GM19468 (cell line): ENCODE data around the gene FLNA.

ENCODE experiments used
- ATAC-seq: cut with Tn5 transposase; IDR thresholded peaks from one replicate; pipeline ENCODE4 v1.9.1; 2021; ENCODE audit warnings: mild to moderate bottlenecking, moderate library complexity, moderate number of reproducible peaks; ENCODE audit not compliant: unreplicated experiment; ENCODE audit errors: extremely low read depth

FLNA gene, protein sequence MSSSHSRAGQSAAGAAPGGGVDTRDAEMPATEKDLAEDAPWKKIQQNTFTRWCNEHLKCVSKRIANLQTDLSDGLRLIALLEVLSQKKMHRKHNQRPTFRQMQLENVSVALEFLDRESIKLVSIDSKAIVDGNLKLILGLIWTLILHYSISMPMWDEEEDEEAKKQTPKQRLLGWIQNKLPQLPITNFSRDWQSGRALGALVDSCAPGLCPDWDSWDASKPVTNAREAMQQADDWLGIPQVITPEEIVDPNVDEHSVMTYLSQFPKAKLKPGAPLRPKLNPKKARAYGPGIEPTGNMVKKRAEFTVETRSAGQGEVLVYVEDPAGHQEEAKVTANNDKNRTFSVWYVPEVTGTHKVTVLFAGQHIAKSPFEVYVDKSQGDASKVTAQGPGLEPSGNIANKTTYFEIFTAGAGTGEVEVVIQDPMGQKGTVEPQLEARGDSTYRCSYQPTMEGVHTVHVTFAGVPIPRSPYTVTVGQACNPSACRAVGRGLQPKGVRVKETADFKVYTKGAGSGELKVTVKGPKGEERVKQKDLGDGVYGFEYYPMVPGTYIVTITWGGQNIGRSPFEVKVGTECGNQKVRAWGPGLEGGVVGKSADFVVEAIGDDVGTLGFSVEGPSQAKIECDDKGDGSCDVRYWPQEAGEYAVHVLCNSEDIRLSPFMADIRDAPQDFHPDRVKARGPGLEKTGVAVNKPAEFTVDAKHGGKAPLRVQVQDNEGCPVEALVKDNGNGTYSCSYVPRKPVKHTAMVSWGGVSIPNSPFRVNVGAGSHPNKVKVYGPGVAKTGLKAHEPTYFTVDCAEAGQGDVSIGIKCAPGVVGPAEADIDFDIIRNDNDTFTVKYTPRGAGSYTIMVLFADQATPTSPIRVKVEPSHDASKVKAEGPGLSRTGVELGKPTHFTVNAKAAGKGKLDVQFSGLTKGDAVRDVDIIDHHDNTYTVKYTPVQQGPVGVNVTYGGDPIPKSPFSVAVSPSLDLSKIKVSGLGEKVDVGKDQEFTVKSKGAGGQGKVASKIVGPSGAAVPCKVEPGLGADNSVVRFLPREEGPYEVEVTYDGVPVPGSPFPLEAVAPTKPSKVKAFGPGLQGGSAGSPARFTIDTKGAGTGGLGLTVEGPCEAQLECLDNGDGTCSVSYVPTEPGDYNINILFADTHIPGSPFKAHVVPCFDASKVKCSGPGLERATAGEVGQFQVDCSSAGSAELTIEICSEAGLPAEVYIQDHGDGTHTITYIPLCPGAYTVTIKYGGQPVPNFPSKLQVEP (N-terminal part only)

DNA sequence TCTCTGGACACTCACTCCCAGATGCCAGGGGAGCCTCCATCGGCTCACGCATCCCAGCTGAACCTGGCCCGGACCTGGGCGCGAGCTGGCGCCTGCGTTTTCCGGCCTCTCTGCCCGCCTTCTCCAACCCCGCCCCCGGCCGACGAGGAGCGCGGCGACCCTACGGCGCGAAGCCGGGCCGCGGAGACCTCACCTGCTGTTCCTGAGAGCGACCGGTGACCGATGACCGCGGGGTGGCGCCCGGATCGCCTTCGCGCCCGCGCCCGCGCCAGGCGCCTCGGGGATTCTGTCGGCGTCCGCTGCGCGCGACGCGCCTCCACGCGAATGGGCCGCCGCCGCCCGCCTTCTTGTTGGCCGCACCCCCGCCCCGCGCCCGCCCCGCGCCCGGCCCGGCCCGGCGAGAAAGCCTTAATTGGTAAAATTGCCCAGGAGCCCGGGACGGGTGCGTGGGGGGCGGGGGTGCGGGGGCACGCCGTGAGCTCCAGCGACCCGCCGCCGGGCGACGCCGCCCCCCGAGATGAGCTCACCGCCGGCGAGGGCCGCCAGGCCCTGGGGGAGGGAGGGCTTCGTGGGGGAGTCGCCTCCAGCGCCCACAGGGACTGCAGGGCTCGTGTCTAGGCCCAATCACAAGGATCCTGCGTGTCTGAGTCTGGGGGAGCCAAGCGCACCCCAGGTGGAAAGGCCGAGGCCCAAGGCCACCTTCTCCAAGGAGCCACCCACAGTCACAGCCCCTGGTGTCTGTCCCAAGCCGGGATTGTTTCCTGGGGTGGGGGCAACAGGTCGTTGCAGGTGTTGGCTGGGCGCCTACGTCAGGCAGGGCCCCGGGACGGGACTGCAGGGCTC lies at the start of gene FLNA:
TSS of gene FLNA (minus strand) at position 322 of the 843 bp plus-strand sequence. CDS start 3,389 bp downstream, outside the sequence.
- ATAC-seq: no peak

DNA sequence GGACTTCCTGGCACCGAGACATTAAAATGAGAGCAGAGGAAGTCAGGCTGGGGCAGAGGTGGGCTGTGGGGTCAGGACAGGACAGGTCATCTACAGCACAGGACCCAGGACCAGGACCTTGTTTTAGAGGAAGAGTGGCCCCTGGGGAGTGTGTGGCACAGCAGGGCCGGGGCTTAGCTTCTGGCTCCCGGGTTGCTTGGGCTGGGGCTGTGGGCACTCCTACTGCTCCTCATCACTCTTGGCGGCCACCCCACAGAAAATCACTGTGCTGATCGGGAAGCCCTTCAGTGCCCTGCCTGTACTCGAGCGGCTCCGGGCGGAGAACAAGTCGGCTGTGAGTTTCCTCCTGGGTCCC lies 45.9 kb upstream of the FLNA start:
- ATAC-seq: no peak

DNA sequence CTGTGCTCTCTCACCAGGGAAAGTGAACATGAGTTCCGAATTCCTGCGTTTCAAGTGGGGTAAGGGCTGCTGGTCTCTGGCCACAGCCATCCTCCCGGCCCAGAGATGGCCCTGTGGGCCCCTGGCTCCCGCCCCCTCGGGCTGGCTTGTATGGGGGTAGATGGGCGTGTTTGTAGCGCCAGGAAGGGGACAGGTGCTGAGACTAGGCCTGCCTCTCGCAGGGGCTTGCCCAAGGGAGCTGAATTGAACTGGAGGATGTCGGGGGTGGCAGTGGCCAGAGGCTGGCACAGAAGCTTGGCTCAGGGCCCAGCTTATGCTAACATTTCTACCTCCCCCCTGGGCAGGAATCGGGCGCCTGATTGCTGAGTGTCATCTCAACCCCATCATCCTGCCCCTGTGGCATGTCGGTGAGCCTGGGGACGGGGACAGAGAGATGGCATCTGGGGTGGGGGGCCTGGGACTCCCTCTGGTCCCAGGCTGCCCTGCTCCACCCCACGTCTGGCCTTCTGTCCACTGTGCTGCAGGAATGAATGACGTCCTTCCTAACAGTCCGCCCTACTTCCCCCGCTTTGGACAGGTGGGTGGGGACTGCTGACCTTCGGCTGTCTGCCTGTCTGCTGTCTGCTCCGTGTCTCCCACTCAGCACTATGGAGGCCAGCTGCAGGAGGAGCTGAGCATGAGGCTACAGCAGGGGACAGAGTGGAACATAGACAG lies 45.4 kb upstream of the FLNA start:
- ATAC-seq: no peak

DNA sequence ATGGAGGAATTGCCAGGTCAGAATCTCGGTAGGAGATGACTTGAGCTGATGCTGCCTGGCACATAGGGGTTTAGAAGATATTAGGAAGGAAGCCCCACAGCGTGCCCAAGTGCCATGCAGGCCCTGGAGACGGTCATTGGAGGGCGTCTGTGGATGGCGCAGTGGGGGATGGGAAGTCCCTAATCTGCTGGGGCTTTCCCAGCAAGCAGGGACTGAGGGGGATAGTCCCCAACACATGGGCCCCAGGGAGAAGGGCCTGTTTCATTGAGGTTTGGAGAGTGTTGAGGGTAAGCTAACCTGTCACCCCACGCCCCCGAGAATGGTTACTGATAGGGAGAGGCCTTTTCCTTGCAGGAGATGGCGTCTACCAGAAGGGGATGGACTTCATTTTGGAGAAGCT lies 44.8 kb upstream of the FLNA start:
- no peak for ATAC-seq

DNA sequence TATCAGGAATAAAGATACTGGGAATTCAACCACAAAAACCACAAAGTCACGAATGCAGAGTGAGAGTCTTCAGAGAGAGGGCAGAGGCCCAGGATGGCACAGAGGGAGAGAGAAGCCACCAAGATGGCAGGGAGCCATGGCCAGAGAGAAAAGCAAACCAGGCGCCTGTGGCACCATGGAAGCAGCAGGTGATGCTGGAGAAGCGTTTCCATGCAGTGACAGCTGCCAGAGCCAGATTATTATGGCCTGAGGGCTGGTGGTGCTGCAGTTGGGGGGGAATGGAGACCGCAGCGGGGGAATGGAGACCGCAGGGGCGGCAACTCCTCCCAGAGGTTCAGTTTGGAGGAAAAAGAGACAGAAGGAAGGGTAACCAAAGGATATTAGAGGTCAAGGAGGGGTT lies 42.7 kb upstream of the FLNA start:
- ATAC-seq: no peak

GRCh38 chrX:154413142-154413541 lies 38.7 kb upstream of the FLNA start:
- no peak for ATAC-seq

DNA sequence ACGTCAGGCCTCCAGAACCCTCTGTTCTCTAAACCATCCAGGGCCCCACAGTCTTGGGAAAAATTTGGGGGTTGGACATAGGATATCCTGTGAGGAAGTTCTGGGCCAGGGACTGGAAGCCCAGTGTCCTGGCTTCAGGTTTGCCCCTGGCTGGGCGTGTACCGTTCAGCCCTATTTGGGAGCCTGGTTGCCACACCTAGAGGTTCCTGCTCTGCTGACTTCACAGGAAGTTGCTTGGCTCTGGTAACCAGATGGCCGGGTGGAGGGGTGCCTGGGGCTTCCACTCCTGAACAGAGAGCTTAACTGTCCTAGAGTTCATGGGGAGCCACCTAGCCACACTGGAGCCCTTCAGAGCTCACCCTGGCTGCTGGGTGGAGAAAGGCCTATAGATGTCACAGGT lies 38.0 kb upstream of the FLNA start:
- no peak for ATAC-seq

DNA sequence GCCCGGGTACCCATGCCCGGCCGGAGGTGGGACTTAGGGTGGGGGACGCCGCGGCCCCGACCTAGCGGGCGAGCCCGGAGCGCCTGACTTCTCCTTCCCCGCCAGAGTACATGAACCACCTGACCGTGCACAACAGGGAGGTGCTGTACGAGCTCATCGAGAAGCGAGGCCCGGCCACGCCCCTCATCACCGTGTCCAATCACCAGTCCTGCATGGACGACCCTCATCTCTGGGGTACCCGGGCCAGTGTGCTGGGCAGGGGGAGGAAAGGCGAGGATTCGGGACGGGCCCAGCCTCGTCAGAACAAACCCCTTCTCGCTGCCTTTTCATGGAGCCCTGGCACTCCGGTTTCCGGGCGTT lies 37.5 kb upstream of the FLNA start:
- ATAC-seq: no peak

- no peak for ATAC-seq
These were observed 34.9 kb upstream of the FLNA start, which contains the start of gene DNASE1L1 for GRCh38 chrX:154409222-154409871. DNASE1L1 (minus strand) TSS chrX:154409254; CDS start chrX:154405568, 3,686 bp downstream.

- ATAC-seq: no peak
These were observed 34.3 kb upstream of the FLNA start for GRCh38 chrX:154408659-154409221.

DNA sequence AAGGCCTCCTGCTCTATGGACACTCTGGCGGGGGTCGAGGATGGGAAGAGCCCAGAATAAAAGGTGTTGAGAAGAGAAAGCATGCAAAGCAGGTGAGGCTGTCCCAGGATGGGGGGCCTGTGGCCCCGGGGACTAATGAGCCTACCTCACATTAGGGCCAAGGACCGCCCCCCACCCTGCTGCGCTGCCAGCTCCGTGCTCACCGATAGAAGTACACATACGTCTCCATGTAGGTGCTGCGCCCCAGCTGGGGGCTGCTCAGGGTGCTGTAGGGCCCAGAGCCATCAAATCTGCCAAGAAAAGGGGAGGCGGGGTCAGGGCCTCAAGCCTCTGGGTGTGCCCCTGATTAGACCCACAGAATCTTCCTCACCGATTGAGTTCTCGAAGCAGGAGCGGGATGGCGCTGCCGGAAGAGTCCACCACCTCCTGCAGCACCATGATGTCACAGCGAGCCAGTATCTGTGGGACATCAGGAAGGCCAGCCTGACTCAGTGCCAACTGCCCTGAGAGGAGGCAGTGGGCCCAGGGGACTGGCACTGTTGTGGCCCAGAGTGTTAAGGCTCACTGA lies 30.3 kb upstream of the FLNA start:
- ATAC-seq: no peak

DNA sequence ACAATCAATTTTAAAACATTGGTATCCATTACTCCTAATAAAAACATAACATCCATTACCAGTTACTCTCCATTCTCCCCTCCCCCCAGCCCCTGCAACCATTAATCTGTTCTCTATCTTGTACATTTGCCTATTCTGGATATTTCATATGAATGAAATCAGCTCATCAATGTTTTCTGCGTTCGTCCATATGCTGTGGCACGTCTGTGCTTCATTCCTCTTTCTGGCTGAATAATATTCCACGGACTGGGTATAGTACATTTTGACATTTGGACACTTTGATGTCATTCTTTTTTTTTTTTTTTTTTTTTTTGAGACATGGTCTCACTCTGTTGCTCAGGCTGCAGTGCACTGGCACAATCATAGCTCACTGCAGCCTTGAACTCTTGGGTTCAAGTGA lies 29.4 kb upstream of the FLNA start:
- no peak for ATAC-seq

- ATAC-seq: no peak
These were observed 28.8 kb upstream of the FLNA start for GRCh38 chrX:154403192-154403591.

GRCh38 chrX:154402622-154403127 lies 28.2 kb upstream of the FLNA start:
- ATAC-seq: no peak

- no peak for ATAC-seq
These were observed 27.6 kb upstream of the FLNA start for GRCh38 chrX:154401918-154402621.

GRCh38 chrX:154401045-154401799 lies 26.8 kb upstream of the FLNA start:
- no peak for ATAC-seq
